Measurements from ENCODE around the gene ROR1. TPM values are rescaled to one million over a fixed set of nuclear protein-coding genes. Genes with fewer than 3 reads are reported as not detected.

ROR1 gene
- total RNA-seq, 8 experiments from 2014 or later = 1.2 to 15.7 (median 2.7) TPM

- no peak overlapping the region for H3K27ac ChIP-seq
- H3K4me3 ChIP-seq = no peak overlapping the region
- WGBS, 10 experiments = 0 to 100% (median 55%) methylated on average over 1 to 12 of the region's 12 CpGs; no CpG with 5 or more reads in 1 of the 10 experiments
- ATAC-seq (replicated peaks in 6 of 8) = peak; percentile 85 to 99 (median 98)
- in situ Hi-C loops (cut with MboI; ENCODE audit: low pct_unique_long_range_greater_than_20kb in 2 of 9, low sequenced_read_pairs in 9 of 9, unreplicated experiment in 9 of 9) = no loop called here
- H3K4me1 ChIP-seq (replicated peaks in 1 of 2) = peaks cover 7 to 10% of the 10 kb centered on the region in 2 donors
These were observed 27.5 kb upstream of the ROR1 start for GRCh38 chr1:63746129-63746864.

DNA sequence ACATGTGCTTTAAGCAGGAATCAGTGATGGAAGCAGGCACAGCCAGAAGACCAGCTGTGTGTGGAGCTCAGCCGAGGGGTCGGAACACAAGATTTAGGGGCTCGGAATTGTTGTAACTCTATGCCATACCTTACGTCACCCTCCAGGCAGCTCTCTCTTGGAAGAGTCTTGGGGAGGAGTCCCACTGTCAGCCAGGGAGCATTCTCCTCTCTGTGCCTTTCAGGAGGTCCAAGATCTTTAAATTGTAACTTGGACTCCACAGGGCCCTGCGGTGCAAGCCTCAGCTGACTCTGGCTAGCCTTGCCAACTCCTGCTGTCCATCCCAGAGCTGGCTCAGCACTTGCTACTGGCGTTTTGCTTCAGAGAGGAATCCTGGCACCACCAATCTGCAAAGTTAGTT, 26.4 kb upstream of the ROR1 start:
- no peak for ATAC-seq (replicated peaks in 6 of 8)
- in situ Hi-C loops (cut with MboI; ENCODE audit: low pct_unique_long_range_greater_than_20kb in 2 of 9, low sequenced_read_pairs in 9 of 9, unreplicated experiment in 9 of 9) = no loop called here

GRCh38 chr1:63748046-63748580, 25.7 kb upstream of the ROR1 start:
- H3K4me1 ChIP-seq (replicated peaks in 1 of 2) = peaks cover 7 to 10% of the 10 kb centered on the region in 2 donors
- no peak overlapping the region for H3K27ac ChIP-seq
- in situ Hi-C loops (cut with MboI; ENCODE audit: low pct_unique_long_range_greater_than_20kb in 2 of 9, low sequenced_read_pairs in 9 of 9, unreplicated experiment in 9 of 9) = no loop called here
- no peak overlapping the region for H3K4me3 ChIP-seq
- 54 to 100% (median 93%) methylated on average over 1 to 4 of the region's 4 CpGs; no CpG with 5 or more reads in 1 of the 10 experiments for WGBS, 10 experiments
- peak in 2 of 8 experiments; percentile 8 to 21 for ATAC-seq (replicated peaks in 6 of 8)

More for the DNA sequence above, 26.4 kb upstream of the ROR1 start:
- Histone ChIP-seq H3K4me3 (no peak overlapping the region), H3K27ac (no peak overlapping the region), H3K4me1 (replicated peaks in 1 of 2) (peaks cover 7 to 10% of the 10 kb centered on the region in 2 donors)
- WGBS, 10 experiments = 30 to 89% (median 84%) methylated on average over 1 to 6 of the region's 6 CpGs; no CpG with 5 or more reads in 2 of the 10 experiments

DNA sequence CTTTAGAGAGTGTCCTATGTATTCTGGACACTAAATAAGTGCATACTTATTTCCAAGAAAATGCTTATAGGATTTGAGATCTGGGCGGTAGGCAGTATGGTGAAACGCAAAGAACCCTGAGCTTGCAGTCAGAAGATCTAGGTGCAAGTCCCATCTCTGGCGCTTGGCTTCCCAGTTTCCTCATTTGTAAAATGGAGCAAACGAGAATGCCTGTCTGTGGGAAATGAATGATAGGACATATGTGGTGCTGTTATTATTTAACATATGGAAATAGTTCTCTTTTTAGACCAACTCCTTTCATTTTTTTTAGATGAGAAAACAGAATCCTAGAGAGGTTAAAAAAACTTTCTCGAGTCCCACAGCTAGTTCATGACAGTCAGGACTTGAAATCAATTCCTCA, 25.2 kb upstream of the ROR1 start:
- no peak overlapping the region for H3K27ac ChIP-seq
- peaks cover 7 to 10% of the 10 kb centered on the region in 2 donors for H3K4me1 ChIP-seq (replicated peaks in 1 of 2)
- H3K4me3 ChIP-seq = no peak overlapping the region
- in situ Hi-C loops (cut with MboI; ENCODE audit: low pct_unique_long_range_greater_than_20kb in 2 of 9, low sequenced_read_pairs in 9 of 9, unreplicated experiment in 9 of 9) = no loop called here
- 0 to 100% (median 83%) methylated on average over 1 to 5 of the region's 5 CpGs for WGBS, 10 experiments
- ATAC-seq (replicated peaks in 6 of 8) = no peak

DNA sequence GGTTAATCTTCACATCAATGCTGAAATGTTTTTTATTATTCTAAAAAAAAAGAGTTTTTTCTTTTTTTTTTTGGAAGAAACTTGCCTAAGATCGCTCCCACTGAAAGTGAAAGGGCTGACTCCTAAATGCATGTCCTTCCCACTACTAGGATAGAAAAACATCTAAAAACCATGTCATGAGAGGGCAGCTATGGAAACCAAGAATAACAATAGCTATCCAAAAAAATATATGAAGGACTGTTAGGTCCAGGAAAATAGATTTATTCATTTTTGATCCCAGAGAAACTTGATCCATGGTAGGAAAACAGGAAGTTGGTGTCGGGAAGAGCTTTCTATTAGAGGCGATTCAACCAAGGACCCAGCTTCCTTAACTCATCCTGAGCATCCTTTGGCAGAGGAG, 23.1 kb upstream of the ROR1 start:
- in situ Hi-C loops (cut with MboI; ENCODE audit: low pct_unique_long_range_greater_than_20kb in 2 of 9, low sequenced_read_pairs in 9 of 9, unreplicated experiment in 9 of 9) = no loop called here
- H3K4me3 ChIP-seq = no peak overlapping the region
- no peak overlapping the region for H3K27ac ChIP-seq
- peaks cover 7 to 10% of the 10 kb centered on the region in 2 donors for H3K4me1 ChIP-seq (replicated peaks in 1 of 2)
- ATAC-seq (replicated peaks in 6 of 8) = no peak
- 25 to 100% (median 90%) methylated on average over 1 to 3 of the region's 3 CpGs; no CpG with 5 or more reads in 2 of the 10 experiments for WGBS, 10 experiments

DNA sequence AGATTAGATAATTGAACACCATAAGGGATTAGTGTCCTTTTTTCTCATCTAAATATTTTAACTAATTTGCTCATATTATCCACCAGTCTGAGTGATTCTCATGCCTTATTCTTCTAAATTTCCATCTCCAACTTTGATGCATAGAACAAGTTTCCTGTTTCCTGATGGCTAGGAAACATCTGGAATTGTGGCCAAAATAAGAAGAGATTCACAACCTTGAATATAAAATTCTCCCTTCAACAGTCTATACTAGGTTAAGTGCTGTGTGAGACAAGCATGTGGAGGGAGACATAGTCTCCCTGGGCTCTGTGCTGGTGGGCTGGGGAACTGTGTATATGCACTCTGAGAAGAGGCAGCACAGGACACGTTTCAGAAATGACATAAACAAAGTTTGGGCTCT, 21.6 kb upstream of the ROR1 start:
- no peak for ATAC-seq (replicated peaks in 6 of 8)
- 0 to 85% (median 56%) methylated on average over 1 of the region's 1 CpG; no CpG with 5 or more reads in 2 of the 10 experiments for WGBS, 10 experiments
- H3K27ac ChIP-seq = no peak overlapping the region
- no peaks in the 10 kb centered on the region for H3K4me1 ChIP-seq (replicated peaks in 1 of 2)
- no peak overlapping the region for H3K4me3 ChIP-seq
- in situ Hi-C loops (cut with MboI; ENCODE audit: low pct_unique_long_range_greater_than_20kb in 2 of 9, low sequenced_read_pairs in 9 of 9, unreplicated experiment in 9 of 9) = no loop called here

- no peaks in the 10 kb centered on the region for H3K4me1 ChIP-seq (replicated peaks in 1 of 2)
- H3K27ac ChIP-seq = no peak overlapping the region
- in situ Hi-C loops (cut with MboI; ENCODE audit: low pct_unique_long_range_greater_than_20kb in 2 of 9, low sequenced_read_pairs in 9 of 9, unreplicated experiment in 9 of 9) = no loop called here
- H3K4me3 ChIP-seq = no peak overlapping the region
- ATAC-seq (replicated peaks in 6 of 8) = peak in 2 of 8 experiments; percentile 15 to 17
- 20 to 88% (median 69%) methylated on average over 1 to 6 of the region's 6 CpGs; no CpG with 5 or more reads in 1 of the 10 experiments for WGBS, 10 experiments
These were observed 20.2 kb upstream of the ROR1 start for GRCh38 chr1:63753591-63753990.

- in situ Hi-C loops (cut with MboI; ENCODE audit: low pct_unique_long_range_greater_than_20kb in 2 of 9, low sequenced_read_pairs in 9 of 9, unreplicated experiment in 9 of 9) = no loop called here
- H3K4me3 ChIP-seq = no peak overlapping the region
- no peaks in the 10 kb centered on the region for H3K4me1 ChIP-seq (replicated peaks in 1 of 2)
- H3K27ac ChIP-seq = no peak overlapping the region
- ATAC-seq (replicated peaks in 6 of 8) = no peak
These were observed 17.0 kb upstream of the ROR1 start for GRCh38 chr1:63756839-63757238.

DNA sequence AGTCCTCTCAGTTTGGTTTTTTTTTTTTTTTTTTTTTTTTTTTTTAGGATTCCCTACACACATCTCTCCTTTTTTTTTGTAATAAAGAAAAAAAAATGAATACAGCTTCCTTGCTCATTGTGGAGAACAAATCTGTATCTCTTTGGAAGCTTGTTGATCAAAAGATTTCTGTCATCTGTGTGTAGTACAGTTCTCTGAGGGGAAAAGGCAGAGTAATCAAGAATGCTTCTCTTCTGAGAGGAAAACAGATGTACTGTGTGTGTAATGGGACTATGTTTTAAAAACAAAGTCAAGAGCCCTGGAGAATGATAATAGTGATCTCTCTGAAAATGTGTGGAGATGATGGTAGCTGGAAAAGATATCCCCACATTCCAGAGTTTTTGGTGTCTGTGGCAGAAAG, 16.5 kb upstream of the ROR1 start:
- no peak overlapping the region for H3K4me3 ChIP-seq
- in situ Hi-C loops (cut with MboI; ENCODE audit: low pct_unique_long_range_greater_than_20kb in 2 of 9, low sequenced_read_pairs in 9 of 9, unreplicated experiment in 9 of 9) = no loop called here
- H3K27ac ChIP-seq = no peak overlapping the region
- ATAC-seq (replicated peaks in 6 of 8) = no peak
- H3K4me1 ChIP-seq (replicated peaks in 1 of 2) = no peaks in the 10 kb centered on the region

DNA sequence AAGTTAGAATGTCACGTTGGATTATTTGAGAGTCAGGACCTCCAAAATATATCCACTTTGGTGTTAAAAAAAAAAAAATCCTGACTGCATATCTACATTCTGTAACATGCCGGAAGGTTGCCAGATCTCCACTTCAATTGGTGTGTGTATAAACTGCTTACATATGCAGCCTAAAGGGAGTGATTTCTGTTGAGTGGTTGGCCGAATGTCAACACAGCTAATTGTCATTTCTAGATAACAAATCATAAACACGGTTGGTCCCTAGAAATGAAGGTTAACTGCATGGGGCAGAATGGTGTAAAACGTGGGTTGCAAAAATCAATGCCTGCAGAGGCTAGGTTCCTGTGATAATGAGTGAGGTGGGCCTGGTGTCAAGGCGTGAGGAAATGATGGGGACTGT, 15.0 kb upstream of the ROR1 start:
- in situ Hi-C loops (cut with MboI; ENCODE audit: low pct_unique_long_range_greater_than_20kb in 2 of 9, low sequenced_read_pairs in 9 of 9, unreplicated experiment in 9 of 9) = no loop called here
- 63 to 100% (median 79%) methylated on average over 1 to 6 of the region's 6 CpGs; no CpG with 5 or more reads in 1 of the 10 experiments for WGBS, 10 experiments

DNA sequence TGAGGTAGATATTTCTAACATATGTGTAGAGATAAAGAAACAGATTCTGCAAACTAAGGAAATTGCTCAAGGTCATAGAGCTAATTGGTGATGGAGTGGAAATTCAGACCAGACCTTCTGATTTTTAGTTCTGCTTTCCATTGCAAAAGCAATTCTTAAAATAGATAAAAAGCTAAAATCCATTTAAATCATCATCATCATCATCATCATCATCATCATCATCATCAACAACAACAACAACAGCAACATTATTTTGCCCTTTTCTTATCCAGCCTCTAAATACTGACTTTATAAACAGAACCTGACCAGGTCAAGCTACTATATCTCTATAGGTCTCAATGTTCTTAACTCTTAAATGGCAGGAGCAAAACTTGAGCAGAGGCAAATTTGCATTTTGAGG, 14.0 kb upstream of the ROR1 start:
- in situ Hi-C loops (cut with MboI; ENCODE audit: low pct_unique_long_range_greater_than_20kb in 2 of 9, low sequenced_read_pairs in 9 of 9, unreplicated experiment in 9 of 9) = no loop called here
- H3K4me1 ChIP-seq (replicated peaks in 1 of 2) = no peaks in the 10 kb centered on the region
- ATAC-seq (replicated peaks in 6 of 8) = no peak
- no peak overlapping the region for H3K27ac ChIP-seq
- no peak overlapping the region for H3K4me3 ChIP-seq

More for the DNA sequence above, 15.0 kb upstream of the ROR1 start:
- Histone ChIP-seq H3K4me1 (replicated peaks in 1 of 2) (no peaks in the 10 kb centered on the region), H3K27ac (no peak overlapping the region), H3K4me3 (no peak overlapping the region)
- no peak for ATAC-seq (replicated peaks in 6 of 8)

- in situ Hi-C loops (cut with MboI; ENCODE audit: low pct_unique_long_range_greater_than_20kb in 2 of 9, low sequenced_read_pairs in 9 of 9, unreplicated experiment in 9 of 9) = loop anchor here in 1 of 9 experiments (10.0 kb wide), 1 partner anchor 364 kb away; no protein-coding TSS in a partner anchor
- ATAC-seq (replicated peaks in 6 of 8) = no peak
- Histone ChIP-seq H3K4me3 (no peak overlapping the region), H3K27ac (no peak overlapping the region), H3K4me1 (replicated peaks in 1 of 2) (no peaks in the 10 kb centered on the region)
- 17 to 80% (median 67%) methylated on average over 1 of the region's 1 CpG; no CpG with 5 or more reads in 5 of the 10 experiments for WGBS, 10 experiments
These were observed 3.4 kb upstream of the ROR1 start for GRCh38 chr1:63770381-63770780.

GRCh38 chr1:63772201-63772600, 1.6 kb upstream of the ROR1 start:
- no peak overlapping the region for H3K27ac ChIP-seq
- no peak overlapping the region for H3K4me3 ChIP-seq
- in situ Hi-C loops (cut with MboI; ENCODE audit: low pct_unique_long_range_greater_than_20kb in 2 of 9, low sequenced_read_pairs in 9 of 9, unreplicated experiment in 9 of 9) = loop anchor here in 1 of 9 experiments (10.0 kb wide), 1 partner anchor 363 kb away; no protein-coding TSS in a partner anchor
- H3K4me1 ChIP-seq (replicated peaks in 1 of 2) = no peaks in the 10 kb centered on the region
- WGBS, 10 experiments = 63 to 100% (median 83%) methylated on average over 1 to 3 of the region's 3 CpGs; no CpG with 5 or more reads in 5 of the 10 experiments
- ATAC-seq (replicated peaks in 6 of 8) = no peak
